GM21423 (cell line): ENCODE results near the gene ECHDC3.
A peak's percentile ranks its signal among the peaks of the same experiment; 100 is the strongest.
"Not testable (repeated sequence)": the region's sequence is repeated elsewhere in the genome, so short reads cannot be mapped to it uniquely, and the experiment has no call there.

ENCODE experiments used
- ATAC-seq: cut with Tn5 transposase; IDR thresholded peaks from one replicate; pipeline ENCODE4 v1.9.1; 2021; ENCODE audit warnings: mild to moderate bottlenecking, moderate library complexity; ENCODE audit not compliant: unreplicated experiment

ECHDC3 gene

GRCh38 chr10:11715815-11716494 is 26.2 kb upstream of the ECHDC3 start:
- no peak for ATAC-seq

DNA sequence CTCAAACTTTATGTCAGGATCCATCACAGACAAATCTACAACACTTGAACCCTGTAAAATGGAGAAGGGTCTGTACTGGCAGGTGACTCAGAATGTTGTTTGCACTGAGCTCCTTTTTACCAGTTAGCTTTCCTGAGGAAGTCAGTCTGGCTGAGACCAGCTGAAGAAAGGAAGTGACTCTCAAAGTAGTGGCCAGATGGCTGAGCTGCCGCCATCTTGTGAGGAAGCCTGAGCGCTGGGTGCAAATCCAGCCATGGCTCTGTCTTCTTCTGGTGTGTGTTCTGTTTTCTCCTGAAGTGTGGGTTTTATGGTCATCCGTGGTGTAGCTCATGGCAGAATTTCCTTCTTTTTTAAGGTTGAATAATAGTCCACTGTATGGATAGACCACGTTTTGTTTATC is 25.5 kb upstream of the ECHDC3 start:
- ATAC-seq, result no peak

DNA sequence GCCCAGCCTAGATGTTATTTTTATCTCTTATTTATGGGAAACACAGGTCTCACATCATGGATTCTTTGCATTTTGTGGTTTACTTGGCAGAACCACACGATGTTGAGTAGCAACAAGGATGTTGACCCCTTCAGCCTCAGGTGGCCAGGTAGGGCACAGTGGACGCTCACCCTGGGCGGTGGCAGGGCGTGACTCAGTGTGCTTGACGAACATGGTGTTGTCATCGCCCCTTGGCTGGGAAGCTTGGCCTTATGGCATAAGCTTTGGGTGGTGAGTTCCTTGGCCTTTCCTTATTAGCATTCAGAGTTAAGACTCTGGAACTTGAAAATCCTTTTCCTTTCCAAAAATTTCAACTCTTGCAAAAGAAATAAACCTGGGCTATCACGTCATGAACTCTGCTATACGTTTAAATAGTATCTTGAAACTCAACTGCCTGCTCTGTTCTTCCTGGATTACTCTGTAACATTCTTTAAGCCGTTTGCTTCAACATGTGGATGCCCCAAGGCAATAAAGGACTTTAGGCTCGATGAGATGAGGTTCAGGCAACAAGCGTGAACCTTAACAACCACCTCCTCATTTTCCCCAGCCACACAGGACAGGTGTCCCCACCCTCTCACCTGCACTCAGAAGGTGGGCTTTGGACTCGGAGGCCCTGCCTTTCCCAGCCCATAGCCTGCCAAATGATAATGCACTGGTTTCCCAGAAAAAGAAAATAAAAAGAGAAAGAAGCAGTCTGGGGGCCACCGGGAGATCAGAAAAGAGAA is 22.5 kb upstream of the ECHDC3 start:
- ATAC-seq, result no peak

GRCh38 chr10:11720260-11720741 is 21.9 kb upstream of the ECHDC3 start:
- ATAC-seq, result no peak

GRCh38 chr10:11721806-11722205 is 20.4 kb upstream of the ECHDC3 start:
- ATAC-seq, result no peak

DNA sequence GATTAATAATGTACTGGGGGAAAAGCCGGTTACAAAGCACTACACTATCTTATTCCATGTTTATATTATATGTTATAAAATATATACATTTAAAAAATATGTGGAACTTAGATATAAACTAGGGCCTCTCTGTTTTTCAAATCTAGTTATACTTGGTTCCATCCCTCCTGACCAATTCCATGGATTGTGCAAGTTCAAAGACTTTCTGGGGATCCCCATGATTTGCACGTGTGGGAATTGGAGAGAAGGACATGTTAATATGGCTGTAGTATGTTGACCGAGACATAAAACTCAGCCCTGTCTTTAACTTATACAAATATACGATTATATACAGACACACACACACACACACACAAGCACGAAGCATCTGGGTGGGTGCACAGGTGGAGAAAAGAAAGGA is 18.8 kb upstream of the ECHDC3 start:
- ATAC-seq, result no peak

DNA sequence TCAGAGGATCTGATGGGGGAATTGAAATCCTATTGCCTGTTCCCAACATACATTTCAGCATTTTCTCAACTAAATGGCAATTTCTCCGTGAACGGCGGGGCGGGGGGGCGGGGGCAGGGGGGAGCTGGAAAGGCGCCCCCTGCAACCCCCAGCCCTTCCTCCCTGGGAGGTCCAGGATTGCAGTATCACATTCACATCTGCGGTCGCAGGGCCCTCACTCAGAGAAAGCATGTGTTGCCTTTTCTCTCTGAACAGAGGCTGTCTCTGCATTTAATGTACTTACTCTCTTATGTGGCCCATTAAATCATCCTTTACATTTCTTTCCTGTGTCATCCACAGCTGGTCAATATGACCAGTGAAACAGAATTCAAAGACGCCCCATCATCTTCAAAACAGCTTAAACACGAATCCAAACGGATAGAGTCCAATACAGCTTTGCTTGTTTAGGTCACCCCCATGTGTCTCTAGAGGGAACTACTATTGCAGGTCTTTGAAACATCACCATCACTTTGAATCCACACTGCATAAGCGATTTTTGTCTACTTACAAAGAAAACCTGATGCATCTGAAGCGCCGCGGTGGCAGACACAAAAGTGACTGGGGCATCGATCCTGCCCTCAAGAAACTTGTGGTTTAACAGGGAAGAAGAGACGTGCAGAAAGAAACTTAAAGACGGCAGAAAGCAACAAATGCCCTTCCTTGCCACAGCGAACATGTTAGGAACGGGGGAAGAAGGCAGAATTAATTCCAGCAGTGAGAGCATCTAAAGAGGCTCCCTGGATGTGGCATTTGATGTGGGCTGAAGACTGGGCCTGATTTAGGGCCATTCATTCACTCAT is 17.0 kb upstream of the ECHDC3 start:
- peak; percentile 55 for ATAC-seq

DNA sequence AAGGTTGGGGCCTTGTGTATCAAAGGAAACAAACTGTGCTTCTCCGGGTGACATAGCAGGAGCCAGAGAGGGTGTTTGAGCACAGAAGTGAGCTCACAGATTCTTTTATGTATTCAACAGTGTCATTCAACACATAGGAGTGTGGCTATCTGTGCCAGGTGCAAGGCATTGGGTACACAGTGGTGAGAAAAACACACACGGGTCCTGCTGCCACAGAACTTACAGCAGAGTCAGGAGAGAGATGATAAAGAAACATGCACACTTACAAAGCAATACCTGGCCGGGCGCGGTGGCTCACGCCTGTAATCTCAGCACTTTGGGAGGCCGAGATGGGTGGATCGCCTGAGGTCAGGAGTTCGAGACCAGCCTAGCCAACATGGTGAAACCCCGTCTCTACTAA is 16.3 kb upstream of the ECHDC3 start:
- no peak for ATAC-seq

- no peak for ATAC-seq
Observed at GRCh38 chr10:11727563-11727962, 14.6 kb upstream of the ECHDC3 start.

GRCh38 chr10:11728353-11728752 is 13.8 kb upstream of the ECHDC3 start:
- ATAC-seq, result no peak

DNA sequence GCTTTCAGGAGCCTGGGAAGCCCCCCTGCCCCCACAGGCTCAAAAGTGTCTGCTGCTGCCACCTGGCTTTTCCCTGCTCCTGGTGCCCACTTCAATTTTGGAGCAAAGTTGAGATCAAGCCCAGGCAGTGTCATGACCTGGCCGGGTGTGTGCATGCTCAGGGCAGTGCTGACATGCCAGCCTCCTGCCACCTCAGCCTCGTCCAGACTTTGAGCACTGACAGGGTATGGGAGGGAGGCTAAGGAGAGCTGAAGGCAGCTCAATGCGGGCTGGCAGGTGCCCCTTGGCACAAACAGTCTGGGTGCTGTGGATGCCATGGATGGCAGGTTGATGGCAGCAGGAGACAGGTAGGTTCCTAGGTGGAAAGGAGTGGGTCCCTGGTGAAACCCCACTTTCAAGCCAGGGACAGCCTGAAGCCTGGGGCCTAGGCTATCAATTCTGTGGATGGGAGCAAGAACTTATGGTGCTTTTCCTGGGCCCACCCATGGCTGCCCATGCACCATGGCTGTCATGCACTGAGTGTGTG is 12.3 kb upstream of the ECHDC3 start:
- no peak for ATAC-seq

DNA sequence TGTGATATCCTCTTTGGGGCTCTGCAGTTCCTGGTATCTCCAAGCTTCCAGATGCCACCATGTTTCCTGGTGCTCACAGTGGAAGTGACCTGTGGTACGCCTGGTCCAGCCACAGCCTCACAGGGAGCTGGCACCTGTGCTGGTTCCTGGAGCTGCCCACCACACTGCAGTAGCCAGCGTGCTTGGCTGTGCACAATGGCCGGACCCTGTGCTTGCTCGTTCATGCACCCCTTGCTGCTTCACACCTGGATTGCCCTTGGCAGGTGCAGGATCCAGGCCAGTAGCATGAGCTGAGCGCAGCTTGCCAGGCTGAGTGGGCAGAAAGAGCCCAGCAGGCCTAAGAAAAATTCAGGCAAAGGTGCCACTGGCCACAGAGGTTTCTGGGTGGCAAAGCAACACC is 11.4 kb upstream of the ECHDC3 start:
- no peak for ATAC-seq

DNA sequence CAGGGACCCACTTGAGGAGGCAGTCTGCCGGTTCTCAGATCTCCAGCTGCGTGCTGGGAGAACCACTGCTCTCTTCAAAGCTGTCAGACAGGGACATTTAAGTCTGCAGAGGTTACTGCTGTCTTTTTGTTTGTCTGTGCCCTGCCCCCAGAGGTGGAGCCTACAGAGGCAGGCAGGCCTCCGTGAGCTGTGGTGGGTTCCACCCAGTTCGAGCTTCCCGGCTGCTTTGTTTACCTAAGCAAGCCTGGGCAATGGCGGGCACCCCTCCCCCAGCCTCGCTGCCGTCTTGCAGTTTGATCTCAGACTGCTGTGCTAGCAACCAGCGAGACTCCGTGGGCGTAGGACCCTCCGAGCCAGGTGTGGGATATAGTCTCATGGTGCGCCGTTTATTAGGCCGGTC is 5.4 kb upstream of the ECHDC3 start:
- ATAC-seq, result not testable (repeated sequence)

GRCh38 chr10:11737258-11738032 is 4.7 kb upstream of the ECHDC3 start:
- not testable (repeated sequence) for ATAC-seq

- ATAC-seq, result no peak
Observed at GRCh38 chr10:11740907-11741306, 1.3 kb upstream of the ECHDC3 start.

DNA sequence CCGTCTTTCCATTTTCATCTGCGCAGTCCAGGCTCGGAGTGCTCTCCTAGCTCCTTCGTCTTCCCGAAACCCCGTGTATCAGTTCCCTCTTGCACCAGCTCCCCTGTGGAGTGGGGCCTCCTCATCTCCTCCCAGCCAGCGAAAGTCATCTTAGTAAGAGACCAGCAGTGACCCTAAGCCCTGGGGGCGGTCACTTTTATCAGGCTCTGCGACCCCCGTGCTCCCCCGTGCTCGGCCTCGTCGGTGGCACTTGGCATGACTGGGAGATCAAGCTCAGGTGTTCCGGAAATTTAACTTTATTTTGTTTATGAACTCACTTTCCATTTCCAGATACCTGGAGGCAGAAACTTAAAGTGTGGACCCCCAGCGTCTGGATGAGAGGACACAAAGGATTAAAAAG is 574 bp upstream of the ECHDC3 start:
- ATAC-seq, result no peak

DNA sequence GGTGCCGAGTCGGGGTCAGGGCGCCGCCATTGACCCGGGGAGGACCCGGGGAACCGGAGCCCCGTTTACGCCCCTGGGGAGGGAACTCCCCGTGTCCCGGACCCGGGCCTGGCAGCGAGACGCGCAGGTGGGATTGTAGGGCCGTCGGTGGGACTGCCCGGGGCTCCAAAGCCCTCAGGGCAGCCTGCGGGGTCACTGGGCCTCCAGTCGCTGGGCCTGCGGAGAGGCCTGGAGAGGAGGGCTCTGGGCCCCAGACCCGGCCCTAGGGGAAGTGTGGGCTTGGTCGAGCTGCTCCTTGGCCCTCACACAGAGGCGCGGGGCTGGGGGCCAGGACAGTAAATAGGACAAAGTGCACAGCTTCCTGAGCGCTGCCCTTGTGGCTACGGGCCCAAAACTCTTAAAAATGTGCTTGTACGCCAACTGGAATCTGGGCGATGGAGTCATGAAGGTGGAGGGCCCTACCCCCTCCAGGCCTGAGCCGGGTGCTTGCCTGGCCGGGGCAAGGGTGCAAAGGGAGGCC is 657 bp downstream of the ECHDC3 start:
- no peak for ATAC-seq

DNA sequence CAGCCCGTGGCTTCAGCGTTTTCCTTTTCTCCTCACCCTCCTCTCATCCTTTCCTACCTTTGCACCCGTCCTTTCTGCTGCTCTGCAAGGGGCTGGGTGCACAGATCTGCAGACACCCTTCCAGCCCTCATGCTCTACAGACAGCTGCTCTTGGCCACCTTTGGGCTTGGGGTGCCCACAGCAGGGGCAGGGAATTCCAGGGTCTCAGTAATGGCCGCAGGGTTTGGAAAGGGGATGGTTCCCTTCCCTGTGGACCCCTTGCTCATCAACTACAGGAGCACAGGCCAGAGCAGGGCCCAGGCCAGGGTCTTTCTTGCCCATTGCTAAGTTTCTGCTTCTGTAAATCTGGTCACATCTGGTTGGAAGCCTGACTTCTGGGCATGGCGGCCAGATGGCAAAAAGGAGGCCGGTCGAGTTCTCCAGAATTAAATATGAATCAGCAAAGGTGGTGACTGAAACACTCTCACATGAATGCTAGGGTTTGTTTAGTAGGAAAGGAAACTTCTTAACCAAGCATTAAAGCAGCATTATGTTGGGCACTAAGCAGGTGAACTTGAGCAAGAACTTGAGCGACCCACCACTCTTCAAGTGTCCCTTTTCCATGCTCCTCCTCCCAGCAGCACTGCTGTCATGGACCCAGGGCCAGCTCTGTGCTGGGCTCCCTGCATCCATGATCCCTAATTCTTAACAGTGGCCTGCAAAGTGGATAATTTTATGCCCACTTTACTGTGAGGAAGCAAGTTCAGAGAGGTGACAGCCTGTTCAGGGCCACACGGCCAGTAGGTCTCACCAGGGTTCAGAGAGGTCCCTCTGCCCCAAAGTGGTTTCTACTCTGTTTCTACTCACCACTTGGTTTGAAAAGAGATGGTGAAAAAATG is 1.5 kb downstream of the ECHDC3 start:
- no peak for ATAC-seq

GRCh38 chr10:11745045-11745444 is 2.9 kb downstream of the ECHDC3 start:
- no peak for ATAC-seq
